HepG2 (cell line): ENCODE data around the gene STIP1. TPM values are rescaled to one million over a fixed set of nuclear protein-coding genes. Genes with fewer than 3 reads are reported as not detected.

ENCODE experiments used
- ATAC-seq: fragments of 200-7000 bp; cut with Tn5 transposase; 3 replicates; pipeline ENCODE4 v1.9.1; 2020; ENCODE audit warnings: mild to moderate bottlenecking, moderate library complexity
- BruUV-seq: library from RNA; stranded (reverse); fragments of 400-500 nt; replicated peaks from 2 replicates; lab custom pipeline; 2021; lab: Mats Ljungman, UMichigan
- CTCF ChIA-PET: fragments of 300-600 bp; formaldehyde crosslinking; extraction: SDS; loops from one replicate; lab custom pipeline; 2021; ENCODE audit warnings: low total read pairs, inconsistent platforms, low intra/inter-chr PET ratio; lab: Yijun Ruan, JAX
- POLR2A ChIA-PET: fragments of 350-600 bp; sonication (Branson Sonifier 250); formaldehyde crosslinking; loops from one replicate; lab custom pipeline; 2020; ENCODE audit warnings: antibody characterized with exemption, inconsistent platforms; lab: Yijun Ruan, JAX
- DNase-seq: peaks from one replicate; pipeline ENCODE4 v3.0.0-alpha.2; 2015; ENCODE audit warnings: low spot score
- FAIRE-seq: peaks from 3 replicates; lab custom pipeline; 2011; peaks lifted over from hg19 to GRCh38; lab: Jason Lieb, UNC
- H2AFZ ChIP-seq: one replicate; pipeline ENCODE4 v1.6.1; 2011; ENCODE audit warnings: low read length, inconsistent platforms
- H3K27ac ChIP-seq: fragments of 300-600 bp; 3 replicates; pipeline ENCODE4 v1.8.0; 2011; ENCODE audit warnings: mixed run types, mild to moderate bottlenecking, mixed read lengths, low read length, inconsistent platforms; ENCODE audit not compliant: insufficient read depth; ENCODE audit errors: extremely low read length
- H3K27me3 ChIP-seq, 2 experiments: fragments of 200-600 bp in 1 of 2; 2 replicates in 1 of 2; 3 replicates in 1 of 2; pipeline versions ENCODE4 v1.6.0 to v1.8.0; 2011; ENCODE audit warnings: low read length in 2 of 2, mild to moderate bottlenecking in 2 of 2, moderate library complexity in 2 of 2, inconsistent platforms in 1 of 2; ENCODE audit not compliant: insufficient read depth in 2 of 2, control insufficient read depth in 1 of 2
- H3K36me3 ChIP-seq, 2 experiments: fragments of 200-600 bp in 1 of 2; replicated peaks in 1 of 2; 2 replicates in 1 of 2; 3 replicates in 1 of 2; pipeline versions ENCODE4 v1.5.1 to v1.8.0; 2011; ENCODE audit warnings: low read length in 2 of 2, inconsistent platforms in 1 of 2; ENCODE audit not compliant: insufficient read depth in 2 of 2, control insufficient read depth in 1 of 2
- H3K4me1 ChIP-seq: 2 replicates; pipeline ENCODE4 v1.5.1; 2012; ENCODE audit warnings: low read length, inconsistent platforms; ENCODE audit not compliant: insufficient read depth
- H3K4me2 ChIP-seq: 2 replicates; pipeline ENCODE4 v1.6.0; 2011; ENCODE audit warnings: low read depth, low read length, inconsistent platforms
- H3K4me3 ChIP-seq, 3 experiments: fragments of 200-600 bp in 1 of 3; sonication (generic), shearing (Covaris generic) in 1 of 3; replicated peaks in 1 of 3; 2 replicates each; pipeline ENCODE4 v1.5.1; 2011 to 2016; ENCODE audit warnings: low read length in 3 of 3, inconsistent platforms in 2 of 3, low read depth in 2 of 3, mild to moderate bottlenecking in 2 of 3, control low read depth in 1 of 3, mixed read lengths in 1 of 3; ENCODE audit not compliant: insufficient read depth in 1 of 3
- H3K79me2 ChIP-seq: one replicate; pipeline ENCODE4 v1.6.1; 2011; ENCODE audit warnings: low read length, inconsistent platforms; ENCODE audit not compliant: insufficient read depth
- H3K9ac ChIP-seq: 2 replicates; pipeline ENCODE4 v1.6.0; 2011; ENCODE audit warnings: mild to moderate bottlenecking, low read depth, low read length, inconsistent platforms; ENCODE audit not compliant: insufficient read depth
- H3K9me3 ChIP-seq: 2 replicates; pipeline ENCODE4 v1.5.1; 2012; ENCODE audit warnings: mild to moderate bottlenecking, low read length
- H4K20me1 ChIP-seq: 2 replicates; pipeline ENCODE4 v1.6.0; 2011; ENCODE audit warnings: inconsistent platforms, mild to moderate bottlenecking, low read length, moderate library complexity; ENCODE audit not compliant: insufficient read depth
- CENPX ChIP-seq: sonication (generic); formaldehyde crosslinking; IDR thresholded peaks from 2 replicates; pipeline ENCODE4 v1.9.0; 2021; ENCODE audit warnings: mild to moderate bottlenecking, missing genetic modification reagents, moderate library complexity
- CHD2 ChIP-seq: IDR thresholded peaks from 2 replicates; pipeline ENCODE4 v1.6.1; 2011; ENCODE audit warnings: low read depth, low read length, improper control_type of control experiment
- HOXA7 ChIP-seq: sonication (generic); formaldehyde crosslinking; IDR thresholded peaks from 2 replicates; pipeline ENCODE4 v1.8.1; 2022; ENCODE audit warnings: mild to moderate bottlenecking, missing genetic modification reagents, moderate library complexity
- IRX3 ChIP-seq: sonication (generic); formaldehyde crosslinking; IDR thresholded peaks from 2 replicates; pipeline ENCODE4 v1.8.1; 2023; ENCODE audit warnings: mild to moderate bottlenecking, low read depth, missing genetic modification reagents, borderline replicate concordance
- NFE2 ChIP-seq: sonication (generic); formaldehyde crosslinking; IDR thresholded peaks from 2 replicates; pipeline ENCODE4 v1.4.0; 2020; ENCODE audit warnings: missing genetic modification reagents
- PHF21A ChIP-seq: sonication (generic); formaldehyde crosslinking; IDR thresholded peaks from 2 replicates; pipeline ENCODE4 v1.5.0; 2020; ENCODE audit warnings: mild to moderate bottlenecking, missing genetic modification reagents
- RARA ChIP-seq: IDR thresholded peaks from 2 replicates; pipeline ENCODE4 v1.6.1; 2016; ENCODE audit warnings: missing genetic modification reagents, missing compliant biosample characterization
- ZNF605 ChIP-seq: sonication (generic); formaldehyde crosslinking; IDR thresholded peaks from 2 replicates; pipeline ENCODE4 v1.8.0; 2022; ENCODE audit warnings: mild to moderate bottlenecking, missing genetic modification reagents
- ZNF629 ChIP-seq: sonication (generic); formaldehyde crosslinking; conservative IDR thresholded peaks from 2 replicates; pipeline ENCODE4 v1.5.0; 2020; ENCODE audit warnings: missing genetic modification reagents
- WGBS: methylation state at CpG from one replicate; pipeline ENCODE4 v1.1.6; 2017; ENCODE audit warnings: low lambda C conversion rate; 5-methylcytosine and 5-hydroxymethylcytosine counted together
- in situ Hi-C: cut with HindIII; loops from 2 replicates; pipeline ENCODE4 v1.10.0; 2017; ENCODE audit warnings: low pct_unique_long_range_greater_than_20kb; ENCODE audit not compliant: extremely low pct_ligation_motif_present
- intact Hi-C: fragments of 100-400 bp; cut with micrococcal nuclease; formaldehyde crosslinking; loops from one replicate; pipeline ENCODE4 v1.10.0; 2022; ENCODE audit not compliant: unreplicated experiment
- polyA plus RNA-seq, 8 experiments: library from polyadenylated mRNA; depleted of rRNA in 3 of 8; stranded (reverse) in 7 of 8; unstranded in 1 of 8; fragments of >200 nt; fragmentation: Illumina TruSeq in 4 of 8; extraction: Trizol in 4 of 8; gene quantifications; 2 replicates each; pipeline versions ENCODE4 v1.2.1 to v1.2.3, GENCODE V29; 2011 to 2016; ENCODE audit warnings: low read depth in 4 of 8, missing spikeins in 1 of 8, mixed read lengths in 1 of 8; ENCODE audit not compliant: insufficient read depth in 1 of 8
- total RNA-seq, 5 experiments: library from RNA; depleted of rRNA; stranded (reverse); fragments of >200 nt; fragmentation: Illumina TruSeq; extraction: Trizol; gene quantifications; 2 replicates each; pipeline ENCODE4 v1.2.3, GENCODE V29; 2016; ENCODE audit warnings: low read depth in 1 of 5
- TF ChIP-seq, protein P1 (sequence below): IDR thresholded peaks from 2 replicates; pipeline ENCODE4 v1.6.1; 2016
- TF ChIP-seq, protein P2 (sequence below), 2 experiments: sonication (generic) in 1 of 2; formaldehyde crosslinking in 1 of 2; IDR thresholded peaks; 2 replicates each; pipeline versions ENCODE4 v1.4.0 to v1.6.1; 2018 to 2020; ENCODE audit warnings: missing genetic modification reagents in 2 of 2, borderline replicate concordance in 1 of 2, low read depth in 1 of 2, mild to moderate bottlenecking in 1 of 2, missing biosample characterization in 1 of 2
- TF ChIP-seq, protein P3 (sequence below): sonication (generic); formaldehyde crosslinking; IDR thresholded peaks from 2 replicates; pipeline ENCODE4 v1.5.0; 2020; ENCODE audit warnings: missing genetic modification reagents, mild to moderate bottlenecking, borderline replicate concordance
- TF ChIP-seq, protein P4 (sequence below): sonication (generic); formaldehyde crosslinking; IDR thresholded peaks from 2 replicates; pipeline ENCODE4 v1.4.0; 2020; ENCODE audit warnings: missing genetic modification reagents, borderline replicate concordance

STIP1 gene
- total and polyA plus RNA-seq, 2 of the 13 experiments (the other 11 are each of a cell fraction or from before 2014, with no cell fraction given), result 81.1 to 217 TPM

DNA sequence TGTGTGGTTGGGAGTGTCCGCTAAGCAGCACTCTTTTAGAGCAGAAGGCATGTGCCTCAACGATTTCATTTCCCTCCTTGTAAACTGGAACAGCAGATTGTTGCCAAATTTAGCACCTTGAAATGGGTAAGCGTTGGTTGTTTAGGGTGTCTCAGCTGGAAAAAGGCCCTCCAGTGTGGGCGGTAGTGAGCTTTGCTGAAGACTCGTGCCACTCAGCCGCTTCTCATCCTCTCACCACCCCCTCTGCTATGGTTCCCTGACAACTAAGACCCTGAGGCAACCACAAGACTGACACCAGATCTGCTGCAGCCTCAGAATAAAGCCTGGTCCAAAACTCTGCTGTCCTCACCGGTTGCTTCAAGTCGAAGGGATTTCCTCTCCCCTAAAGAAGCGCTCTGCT, 10.7 kb downstream of the STIP1 start (continued):
- TF ChIP-seq IRX3 (CRISPR knock-in tag) (no peak), ZNF605 (no peak), ZNF629 (no peak)
- TF ChIP-seq, protein P1, sequence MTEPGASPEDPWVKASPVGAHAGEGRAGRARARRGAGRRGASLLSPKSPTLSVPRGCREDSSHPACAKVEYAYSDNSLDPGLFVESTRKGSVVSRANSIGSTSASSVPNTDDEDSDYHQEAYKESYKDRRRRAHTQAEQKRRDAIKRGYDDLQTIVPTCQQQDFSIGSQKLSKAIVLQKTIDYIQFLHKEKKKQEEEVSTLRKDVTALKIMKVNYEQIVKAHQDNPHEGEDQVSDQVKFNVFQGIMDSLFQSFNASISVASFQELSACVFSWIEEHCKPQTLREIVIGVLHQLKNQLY (CRISPR knock-in tag), result no peak
- TF ChIP-seq, protein P2, sequence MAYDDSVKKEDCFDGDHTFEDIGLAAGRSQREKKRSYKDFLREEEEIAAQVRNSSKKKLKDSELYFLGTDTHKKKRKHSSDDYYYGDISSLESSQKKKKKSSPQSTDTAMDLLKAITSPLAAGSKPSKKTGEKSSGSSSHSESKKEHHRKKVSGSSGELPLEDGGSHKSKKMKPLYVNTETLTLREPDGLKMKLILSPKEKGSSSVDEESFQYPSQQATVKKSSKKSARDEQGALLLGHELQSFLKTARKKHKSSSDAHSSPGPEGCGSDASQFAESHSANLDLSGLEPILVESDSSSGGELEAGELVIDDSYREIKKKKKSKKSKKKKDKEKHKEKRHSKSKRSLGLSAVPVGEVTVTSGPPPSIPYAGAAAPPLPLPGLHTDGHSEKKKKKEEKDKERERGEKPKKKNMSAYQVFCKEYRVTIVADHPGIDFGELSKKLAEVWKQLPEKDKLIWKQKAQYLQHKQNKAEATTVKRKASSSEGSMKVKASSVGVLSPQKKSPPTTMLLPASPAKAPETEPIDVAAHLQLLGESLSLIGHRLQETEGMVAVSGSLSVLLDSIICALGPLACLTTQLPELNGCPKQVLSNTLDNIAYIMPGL (CRISPR knock-in tag; IDR thresholded peaks at IDR 0.05; ENCODE audit: borderline replicate concordance in 1 of 2, low read depth in 1 of 2), result no peak
- TF ChIP-seq, all 625 proteins: peak for 0

DNA sequence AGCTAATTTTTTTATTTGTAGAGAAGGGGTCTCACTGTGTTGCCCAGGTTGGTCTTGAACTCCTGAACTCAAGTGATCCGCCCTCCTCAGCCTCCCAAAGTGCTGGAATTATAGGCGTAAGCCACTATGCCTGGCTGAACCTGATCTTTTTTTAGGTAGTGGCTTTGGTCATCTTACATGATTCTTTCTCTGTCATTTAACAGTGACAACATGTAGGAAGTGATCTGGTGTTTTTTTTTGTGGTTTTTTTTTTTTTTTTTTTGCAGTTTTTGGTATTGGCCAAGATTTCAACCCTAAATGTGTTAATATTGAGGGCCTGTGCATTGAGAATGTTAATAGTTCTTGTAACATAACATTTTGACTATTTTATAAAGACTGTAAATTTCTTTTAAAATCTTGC, 12.5 kb downstream of the STIP1 start:
- Histone ChIP-seq H2AFZ (no peak overlapping the region), H3K27me3 (no peaks in the 10 kb centered on the region), H4K20me1 (no peaks in the 10 kb centered on the region), H3K4me1 (no peaks in the 10 kb centered on the region), H3K4me2 (no peak overlapping the region), H3K36me3 (peaks cover 56 to 88% of the 10 kb centered on the region in 2 experiments), H3K27ac (no peak overlapping the region), H3K9ac (no peak overlapping the region), H3K4me3 (no peak overlapping the region), H3K79me2 (peaks cover 3% of the 10 kb centered on the region), H3K9me3 (no peaks in the 10 kb centered on the region)
- no peak for FAIRE-seq
- in situ Hi-C loops, result no loop called here
- no peak for TF ChIP-seq HOXA7 (CRISPR knock-in tag)
- TF ChIP-seq CHD2, result no peak
- TF ChIP-seq, protein P3, sequence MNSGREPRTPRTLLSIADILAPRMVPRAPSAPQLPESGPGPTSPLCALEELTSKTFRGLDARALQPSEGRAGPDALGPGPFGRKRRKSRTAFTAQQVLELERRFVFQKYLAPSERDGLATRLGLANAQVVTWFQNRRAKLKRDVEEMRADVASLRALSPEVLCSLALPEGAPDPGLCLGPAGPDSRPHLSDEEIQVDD, result no peak
- TF ChIP-seq PHF21A (CRISPR knock-in tag), result no peak
- no peak for TF ChIP-seq RARA
- no peak for TF ChIP-seq NFE2
- no peak for TF ChIP-seq CENPX (CRISPR knock-in tag)
- TF ChIP-seq, protein P4, sequence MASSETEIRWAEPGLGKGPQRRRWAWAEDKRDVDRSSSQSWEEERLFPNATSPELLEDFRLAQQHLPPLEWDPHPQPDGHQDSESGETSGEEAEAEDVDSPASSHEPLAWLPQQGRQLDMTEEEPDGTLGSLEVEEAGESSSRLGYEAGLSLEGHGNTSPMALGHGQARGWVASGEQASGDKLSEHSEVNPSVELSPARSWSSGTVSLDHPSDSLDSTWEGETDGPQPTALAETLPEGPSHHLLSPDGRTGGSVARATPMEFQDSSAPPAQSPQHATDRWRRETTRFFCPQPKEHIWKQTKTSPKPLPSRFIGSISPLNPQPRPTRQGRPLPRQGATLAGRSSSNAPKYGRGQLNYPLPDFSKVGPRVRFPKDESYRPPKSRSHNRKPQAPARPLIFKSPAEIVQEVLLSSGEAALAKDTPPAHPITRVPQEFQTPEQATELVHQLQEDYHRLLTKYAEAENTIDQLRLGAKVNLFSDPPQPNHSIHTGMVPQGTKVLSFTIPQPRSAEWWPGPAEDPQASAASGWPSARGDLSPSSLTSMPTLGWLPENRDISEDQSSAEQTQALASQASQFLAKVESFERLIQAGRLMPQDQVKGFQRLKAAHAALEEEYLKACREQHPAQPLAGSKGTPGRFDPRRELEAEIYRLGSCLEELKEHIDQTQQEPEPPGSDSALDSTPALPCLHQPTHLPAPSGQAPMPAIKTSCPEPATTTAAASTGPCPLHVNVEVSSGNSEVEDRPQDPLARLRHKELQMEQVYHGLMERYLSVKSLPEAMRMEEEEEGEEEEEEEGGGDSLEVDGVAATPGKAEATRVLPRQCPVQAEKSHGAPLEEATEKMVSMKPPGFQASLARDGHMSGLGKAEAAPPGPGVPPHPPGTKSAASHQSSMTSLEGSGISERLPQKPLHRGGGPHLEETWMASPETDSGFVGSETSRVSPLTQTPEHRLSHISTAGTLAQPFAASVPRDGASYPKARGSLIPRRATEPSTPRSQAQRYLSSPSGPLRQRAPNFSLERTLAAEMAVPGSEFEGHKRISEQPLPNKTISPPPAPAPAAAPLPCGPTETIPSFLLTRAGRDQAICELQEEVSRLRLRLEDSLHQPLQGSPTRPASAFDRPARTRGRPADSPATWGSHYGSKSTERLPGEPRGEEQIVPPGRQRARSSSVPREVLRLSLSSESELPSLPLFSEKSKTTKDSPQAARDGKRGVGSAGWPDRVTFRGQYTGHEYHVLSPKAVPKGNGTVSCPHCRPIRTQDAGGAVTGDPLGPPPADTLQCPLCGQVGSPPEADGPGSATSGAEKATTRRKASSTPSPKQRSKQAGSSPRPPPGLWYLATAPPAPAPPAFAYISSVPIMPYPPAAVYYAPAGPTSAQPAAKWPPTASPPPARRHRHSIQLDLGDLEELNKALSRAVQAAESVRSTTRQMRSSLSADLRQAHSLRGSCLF (CRISPR knock-in tag), result no peak
- no peak for TF ChIP-seq ZNF605
- no peak for DNase-seq
- WGBS, result 94% methylated on average over 2 of the region's 2 CpGs
- ATAC-seq, result no peak
- CTCF ChIA-PET, result no interaction called here
- no TSS peak for BruUV-seq
- POLR2A ChIA-PET, result interaction anchor here (1.8 kb wide), 1 partner anchor 13 kb away, joined by 6 read pairs; the partner anchor contains the start of gene STIP1
- intact Hi-C loops, result no loop called here
